Activated T-cell treated with anti-CD3 and anti-CD28 coated beads for 1 hour (primary cell): ENCODE data around the gene FAM177A1.
A peak's percentile ranks its signal among the peaks of the same experiment; 100 is the strongest.
"Not testable (repeated sequence)": the region's sequence is repeated elsewhere in the genome, so short reads cannot be mapped to it uniquely, and the experiment has no call there.

Experiments used
- DNase-seq: peaks from one replicate; pipeline ENCODE4 v3.0.0-alpha.2; 2020; ENCODE audit warnings: low read depth

FAM177A1 gene, protein sequence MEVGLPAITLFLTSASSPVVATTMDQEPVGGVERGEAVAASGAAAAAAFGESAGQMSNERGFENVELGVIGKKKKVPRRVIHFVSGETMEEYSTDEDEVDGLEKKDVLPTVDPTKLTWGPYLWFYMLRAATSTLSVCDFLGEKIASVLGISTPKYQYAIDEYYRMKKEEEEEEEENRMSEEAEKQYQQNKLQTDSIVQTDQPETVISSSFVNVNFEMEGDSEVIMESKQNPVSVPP

DNA sequence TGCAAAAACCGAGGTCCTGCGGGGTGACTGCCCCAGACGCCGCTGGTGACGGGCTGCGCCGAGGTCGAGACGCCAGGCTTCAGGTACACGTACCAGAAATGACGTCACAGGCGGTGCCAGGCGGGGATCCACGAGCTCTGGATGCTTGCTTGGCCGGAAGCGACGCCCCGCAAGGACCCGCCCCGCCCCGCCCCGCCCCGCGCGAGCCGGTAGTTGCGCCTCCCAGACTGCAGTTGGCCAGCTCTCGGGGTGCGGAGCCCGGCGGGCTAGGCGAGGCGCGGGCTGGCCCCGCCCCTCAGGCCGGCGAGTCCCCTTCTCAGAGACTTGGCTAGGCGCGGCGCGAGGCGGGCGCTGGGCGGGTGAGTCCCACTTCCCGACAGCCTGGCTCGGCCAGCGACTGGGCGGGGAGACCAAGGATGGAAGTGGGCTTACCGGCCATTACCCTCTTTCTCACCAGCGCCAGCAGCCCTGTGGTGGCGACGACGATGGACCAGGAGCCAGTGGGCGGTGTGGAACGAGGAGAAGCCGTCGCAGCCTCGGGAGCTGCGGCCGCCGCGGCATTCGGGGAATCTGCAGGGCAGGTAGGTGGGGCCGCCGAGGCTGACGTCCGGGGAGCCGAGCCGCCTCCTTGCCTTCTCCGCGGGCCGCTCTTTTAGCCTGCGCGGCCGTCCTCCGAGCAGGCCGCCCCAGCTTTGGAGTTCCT, at the start of gene FAM177A1:
TSS of gene FAM177A1 (plus strand) at position 225 of the 703 bp plus-strand sequence. CDS start at position 417, 192 bp downstream.
- DNase-seq: peak; percentile 96

DNA sequence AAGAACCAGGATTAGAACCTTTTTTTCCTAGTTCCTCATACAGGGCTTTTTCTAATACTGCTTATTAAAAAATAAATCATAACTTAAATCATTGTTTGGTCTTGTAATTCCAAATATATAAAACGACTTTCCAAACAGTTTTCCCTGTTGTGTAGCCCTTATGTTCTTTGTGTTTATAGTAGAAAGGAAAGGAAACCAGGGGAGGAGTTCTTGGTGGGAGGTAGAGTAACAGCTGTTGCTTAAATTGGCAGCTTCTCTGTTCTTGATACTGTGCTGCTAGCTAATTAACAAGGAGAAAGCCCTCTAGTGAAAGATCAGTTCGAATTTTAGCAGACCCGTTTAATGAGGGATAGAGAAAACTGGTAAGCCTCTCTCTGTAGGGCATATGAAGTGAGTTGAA, 48.3 kb upstream of the FAM177A1 start:
- DNase-seq: no peak

DNA sequence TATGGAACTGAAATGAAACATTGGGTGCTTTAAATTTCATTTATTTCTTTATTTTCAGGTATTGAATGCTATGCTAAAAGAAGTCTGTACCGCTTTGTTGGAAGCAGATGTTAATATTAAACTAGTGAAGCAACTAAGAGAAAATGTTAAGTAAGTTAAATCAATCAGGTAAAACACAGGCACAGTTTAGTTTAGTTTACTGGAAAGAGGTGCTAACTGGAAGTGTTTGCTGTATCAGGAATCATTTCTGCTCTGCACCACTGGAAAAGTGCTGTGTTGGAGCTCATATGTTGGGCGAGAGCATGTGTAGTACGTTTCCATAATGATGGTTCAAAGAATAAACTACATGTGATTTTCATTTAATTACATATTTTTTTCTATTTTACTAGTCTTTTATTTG, 46.6 kb upstream of the FAM177A1 start:
- no peak for DNase-seq

DNA sequence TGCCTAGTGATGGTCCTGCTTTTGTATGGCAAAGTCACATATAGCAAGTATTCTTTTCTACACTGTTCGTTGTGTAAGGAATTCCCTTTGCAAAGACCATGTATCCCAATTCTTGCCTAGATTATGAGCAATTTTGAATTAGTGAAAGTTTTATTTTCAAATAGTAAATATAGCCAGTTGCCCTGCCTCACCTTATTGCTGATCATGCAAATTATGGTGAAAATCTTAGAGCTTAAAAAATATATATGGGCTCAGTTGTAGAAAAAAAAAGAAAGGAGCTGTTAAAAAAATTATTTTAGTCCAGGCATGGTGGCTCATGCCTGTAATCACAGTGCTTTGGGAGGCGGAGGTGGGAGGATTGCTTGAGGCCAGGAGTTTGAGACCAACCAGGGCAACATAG, 44.5 kb upstream of the FAM177A1 start:
- no peak for DNase-seq

DNA sequence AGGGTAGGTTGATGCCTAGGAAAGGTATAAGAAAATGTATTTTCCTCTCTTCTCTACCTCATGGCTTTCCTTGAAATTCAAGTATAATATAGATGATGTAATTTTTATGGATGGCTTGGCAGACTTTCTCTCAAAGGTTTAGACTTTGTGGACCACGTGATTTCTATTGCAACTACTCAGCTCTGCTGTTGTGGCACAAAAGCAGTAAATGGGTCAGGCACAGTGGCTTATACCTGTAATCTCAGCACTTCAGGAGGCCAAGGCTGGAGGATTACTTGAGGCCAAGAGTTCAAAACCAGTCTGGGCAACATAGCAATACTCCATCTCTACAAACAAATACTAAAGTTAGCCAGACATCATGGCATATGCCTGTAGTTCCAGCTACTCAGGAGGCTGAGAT, 41.2 kb upstream of the FAM177A1 start:
- no peak for DNase-seq

DNA sequence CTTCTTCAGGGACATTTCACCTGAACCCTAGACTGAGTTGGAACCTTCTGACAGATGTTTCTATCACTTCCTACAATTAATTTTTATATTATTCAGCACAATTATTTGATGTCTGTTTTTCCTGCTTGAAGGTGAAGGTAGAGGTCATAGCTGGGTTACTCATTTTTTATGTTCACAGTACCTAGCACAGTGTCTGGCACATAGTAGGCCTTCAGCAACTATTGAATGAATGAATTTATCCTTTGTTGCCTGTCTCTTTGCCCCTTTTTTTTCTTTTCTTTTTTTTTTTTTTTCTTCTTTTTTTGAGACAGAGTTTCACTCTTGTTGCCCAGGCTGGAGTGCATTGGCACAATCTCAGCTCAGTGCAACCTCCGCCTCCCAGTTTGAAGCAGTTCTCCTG, 29.5 kb upstream of the FAM177A1 start:
- no peak for DNase-seq

DNA sequence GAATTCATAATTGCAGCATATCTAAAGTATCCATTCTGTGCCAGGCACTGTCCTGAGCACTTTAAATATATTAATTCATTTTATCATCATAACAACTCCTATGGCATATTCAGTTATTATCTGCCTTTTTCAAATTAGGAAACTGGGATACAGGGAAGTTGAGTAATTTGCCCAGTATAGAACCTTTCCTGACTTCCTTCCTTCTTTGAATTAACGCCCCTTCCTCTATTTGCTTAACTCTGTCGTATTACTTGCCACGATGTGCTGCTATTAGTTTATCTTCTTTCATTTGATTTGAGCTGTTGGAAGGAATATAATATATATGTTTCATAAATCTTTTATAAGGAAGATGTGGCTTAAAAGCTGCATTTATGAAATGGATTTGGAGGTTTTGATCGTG, 25.4 kb upstream of the FAM177A1 start:
- DNase-seq: no peak

DNA sequence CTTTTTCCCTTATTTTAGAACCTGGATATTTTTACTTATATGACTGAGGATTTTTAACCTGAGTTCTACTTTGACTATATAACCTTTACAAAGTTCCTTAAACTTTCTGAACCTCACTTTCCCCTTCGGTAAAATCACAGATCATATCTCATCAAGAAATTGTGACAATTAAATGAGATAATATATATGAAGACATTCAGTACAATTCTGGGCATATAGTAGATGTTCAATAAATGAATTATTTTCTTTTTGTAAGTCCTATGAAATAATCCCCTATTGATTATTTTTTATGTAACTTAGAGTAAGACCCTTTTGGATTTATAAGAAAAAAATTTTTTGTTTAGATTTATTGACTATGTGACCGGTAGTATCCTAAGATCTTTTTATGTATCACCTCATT, 17.6 kb upstream of the FAM177A1 start:
- no peak for DNase-seq

DNA sequence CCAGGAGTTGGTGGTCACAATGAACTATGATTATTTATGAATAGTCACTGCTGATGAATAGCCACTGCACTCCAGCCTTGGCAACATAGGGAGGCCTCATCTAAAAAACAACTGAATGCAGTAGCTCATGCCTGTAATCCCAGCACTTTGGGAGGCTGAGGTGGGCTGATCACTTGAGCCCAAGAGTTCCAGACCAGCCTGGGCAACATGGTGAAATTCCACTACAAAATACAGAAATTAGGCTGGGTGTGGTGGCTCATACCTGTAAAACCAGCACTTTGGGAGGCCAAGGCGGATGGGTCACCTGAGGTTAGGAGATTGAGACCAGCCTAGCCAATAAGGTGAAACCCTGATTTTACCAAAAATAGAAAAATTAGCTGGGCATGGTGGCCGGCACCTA, 13.5 kb upstream of the FAM177A1 start:
- no peak for DNase-seq

DNA sequence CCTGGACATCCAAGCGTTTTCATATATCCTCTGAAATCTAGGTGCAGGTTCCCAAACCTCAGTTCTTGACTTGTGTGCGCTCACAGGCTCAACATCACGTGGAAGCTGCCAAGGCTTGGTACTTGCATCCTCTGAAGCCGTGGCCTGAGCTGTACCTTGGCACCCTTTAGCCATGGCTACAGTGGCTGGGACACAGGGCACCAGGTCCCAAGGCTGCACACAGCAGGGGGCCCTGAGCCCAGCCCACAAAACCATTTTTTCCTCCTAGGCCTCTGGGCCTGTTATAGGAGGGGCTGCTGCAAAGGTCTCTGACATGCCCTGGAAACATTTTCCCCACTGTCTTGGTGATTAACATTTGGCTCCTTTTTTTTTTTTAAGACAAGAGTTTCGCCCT, 11.6 kb upstream of the FAM177A1 start:
- DNase-seq: no peak

DNA sequence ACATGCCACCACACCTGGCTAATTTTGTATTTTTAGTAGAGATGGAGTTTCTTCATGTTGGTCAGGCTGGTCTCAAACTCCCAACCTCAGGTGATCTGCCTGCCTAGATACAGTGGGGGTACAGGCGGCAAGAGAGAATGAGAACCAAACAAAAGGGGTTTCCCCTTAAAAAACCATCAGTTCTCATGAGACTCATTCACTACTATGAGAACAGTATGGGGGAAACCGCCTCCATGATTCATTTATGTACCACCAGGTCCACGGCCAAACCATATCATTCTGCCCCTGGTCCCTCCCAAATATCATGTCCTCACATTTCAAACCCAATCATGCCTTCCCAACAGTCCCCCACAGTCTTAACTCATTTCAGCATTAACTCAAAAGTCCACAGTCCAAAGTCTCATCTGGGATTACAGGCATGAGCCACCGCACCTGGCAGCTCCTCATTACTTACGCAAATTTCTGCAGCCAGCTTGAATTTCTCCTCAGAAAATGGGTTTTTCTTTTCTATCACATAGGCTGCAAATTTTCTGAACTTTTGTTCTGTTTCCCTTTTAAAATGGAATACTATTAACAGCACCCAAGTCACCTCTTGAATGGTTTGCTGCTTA, 11.0 kb upstream of the FAM177A1 start:
- DNase-seq: not testable (repeated sequence)

DNA sequence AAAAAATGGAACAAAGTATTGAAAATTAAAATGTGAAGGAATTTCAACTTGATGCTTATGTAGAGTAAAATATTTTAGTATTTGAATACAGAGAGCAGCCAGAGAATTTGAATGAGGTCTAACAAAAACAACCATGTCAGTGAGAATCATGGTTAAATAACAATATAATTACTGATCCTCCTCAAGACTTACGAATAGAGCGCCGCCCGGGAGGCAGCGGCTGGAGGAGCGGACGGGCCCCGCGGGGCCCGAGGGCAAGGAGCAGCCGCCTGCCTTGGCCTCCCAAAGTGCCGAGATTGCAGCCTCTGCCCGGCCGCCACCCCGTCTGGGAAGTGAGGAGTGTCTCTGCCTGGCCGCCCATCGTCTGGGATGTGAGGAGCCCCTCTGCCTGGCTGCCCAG, 7.8 kb upstream of the FAM177A1 start:
- DNase-seq: not testable (repeated sequence)

DNA sequence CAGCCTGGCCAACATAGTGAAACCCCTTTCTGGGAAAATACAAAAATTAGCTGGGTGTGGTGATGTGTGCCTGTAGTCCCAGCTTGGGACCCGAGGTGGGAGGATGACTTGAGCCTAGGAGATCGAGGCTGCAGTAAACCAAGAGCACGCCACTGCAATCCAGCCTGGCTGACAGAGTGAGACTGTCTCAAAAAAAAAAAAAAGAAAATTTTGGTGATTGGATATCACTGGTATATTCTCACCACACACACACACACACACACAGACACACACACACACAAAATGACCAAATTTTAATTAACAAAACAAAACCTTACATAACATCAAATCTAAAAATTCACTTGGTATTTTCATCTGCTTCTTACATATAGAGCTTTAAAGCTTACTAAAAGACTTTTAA, 3.4 kb upstream of the FAM177A1 start:
- no peak for DNase-seq

DNA sequence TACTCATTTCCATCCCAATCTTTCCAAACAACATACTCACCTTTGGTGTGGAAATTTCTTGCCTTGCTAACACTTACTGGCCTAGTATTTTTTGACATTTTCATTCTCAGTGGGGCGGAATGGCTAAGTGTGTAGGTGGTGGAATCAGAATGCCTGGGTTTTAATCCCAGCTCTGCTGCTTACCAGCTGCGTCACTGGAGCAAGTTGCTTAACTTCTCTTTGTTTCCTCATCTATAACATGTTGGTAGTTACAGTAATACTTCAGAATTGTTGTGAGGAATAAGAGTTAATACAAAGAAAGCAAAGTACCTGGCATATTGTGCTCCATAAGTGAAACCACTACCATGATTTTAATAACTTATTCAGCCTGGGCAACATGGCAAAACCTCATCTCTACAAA, 3.0 kb upstream of the FAM177A1 start:
- no peak for DNase-seq

DNA sequence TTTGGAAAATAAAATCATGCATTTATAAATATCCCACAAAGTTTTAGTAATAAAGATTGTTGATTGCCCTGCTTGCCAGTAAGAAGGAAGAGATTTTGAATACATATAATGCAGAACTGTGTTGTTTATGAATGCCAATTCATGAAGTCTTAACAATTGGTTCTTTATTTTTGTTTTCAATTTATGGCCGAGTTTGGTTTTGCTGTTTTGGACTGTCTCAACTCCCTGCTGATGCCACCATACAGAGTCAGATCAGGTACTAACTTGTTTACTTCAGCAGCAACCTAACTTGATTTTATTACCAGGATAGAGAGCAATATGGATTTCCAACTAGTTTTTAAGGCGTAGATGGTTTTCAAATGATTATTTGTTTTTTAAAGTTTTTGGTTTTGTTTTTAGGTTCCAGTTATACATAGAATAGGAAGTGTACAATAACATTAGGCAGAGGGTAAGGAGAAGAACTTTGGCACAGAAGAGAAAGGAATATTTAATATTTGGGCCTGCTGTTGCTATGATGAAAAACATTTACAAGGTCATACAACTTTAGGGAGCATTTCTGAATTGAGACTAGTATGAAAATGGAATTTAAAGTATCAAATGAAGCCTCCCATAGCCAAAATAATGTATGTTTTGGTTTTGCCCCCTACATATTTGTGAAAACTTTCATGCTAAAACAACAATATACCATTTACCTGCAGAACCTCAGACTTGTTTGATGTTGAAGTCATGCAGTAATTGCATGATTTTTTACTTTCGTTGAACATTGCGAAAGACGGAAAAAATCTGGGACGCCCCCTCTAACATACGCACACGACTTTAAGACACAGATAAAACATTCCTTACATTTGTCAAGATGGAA, 904 bp upstream of the FAM177A1 start:
- DNase-seq: no peak

DNA sequence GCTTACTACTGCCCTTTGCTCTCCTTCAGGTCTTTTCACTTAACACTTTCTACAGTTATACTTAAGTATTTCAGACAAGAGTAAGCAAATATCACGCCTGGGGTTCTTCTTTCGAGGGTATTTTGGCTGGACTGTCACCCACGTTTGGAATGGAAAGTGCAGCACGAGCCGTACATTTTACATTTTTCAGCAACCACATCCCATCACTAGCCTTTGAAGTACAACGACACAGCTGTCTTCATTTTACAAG, 349 bp upstream of the FAM177A1 start:
- DNase-seq: no peak

DNA sequence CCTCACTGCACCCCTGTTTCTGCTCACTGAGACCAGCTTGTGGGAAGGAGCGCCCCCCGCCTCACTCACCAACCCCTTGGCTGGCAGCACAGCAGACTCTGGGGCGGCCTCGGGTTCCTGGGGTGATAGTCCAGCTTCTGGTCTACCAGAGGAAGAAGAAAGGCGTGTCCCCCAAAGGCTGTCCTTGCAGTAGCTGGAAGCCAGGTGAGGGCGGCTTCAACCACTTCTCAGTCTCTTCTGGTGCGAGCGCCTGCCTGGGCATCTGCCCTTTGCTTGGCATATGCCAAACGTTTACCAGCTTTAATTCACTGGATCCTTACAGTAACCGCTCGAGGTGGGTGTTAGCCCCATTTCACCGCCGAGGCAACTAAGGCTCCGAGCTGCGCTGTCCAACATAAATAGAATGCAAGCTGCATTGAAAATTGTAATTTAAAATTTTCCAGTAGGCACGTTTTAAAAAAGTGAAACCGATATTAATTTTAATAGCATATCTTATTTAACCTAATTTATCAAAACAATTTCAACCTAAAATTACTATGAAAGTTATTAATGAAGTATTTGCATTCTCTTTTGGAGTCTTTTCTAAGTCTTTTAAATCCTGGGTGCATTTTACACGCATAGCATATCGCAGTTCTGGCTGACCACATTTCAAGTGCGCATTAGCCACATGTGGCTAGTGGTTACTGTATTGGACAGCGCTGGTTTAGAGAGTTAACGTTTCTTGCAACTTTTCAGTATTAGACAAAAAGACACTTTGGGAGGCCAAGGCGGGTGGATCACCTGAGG, 872 bp downstream of the FAM177A1 start:
- peak; percentile 22 for DNase-seq

DNA sequence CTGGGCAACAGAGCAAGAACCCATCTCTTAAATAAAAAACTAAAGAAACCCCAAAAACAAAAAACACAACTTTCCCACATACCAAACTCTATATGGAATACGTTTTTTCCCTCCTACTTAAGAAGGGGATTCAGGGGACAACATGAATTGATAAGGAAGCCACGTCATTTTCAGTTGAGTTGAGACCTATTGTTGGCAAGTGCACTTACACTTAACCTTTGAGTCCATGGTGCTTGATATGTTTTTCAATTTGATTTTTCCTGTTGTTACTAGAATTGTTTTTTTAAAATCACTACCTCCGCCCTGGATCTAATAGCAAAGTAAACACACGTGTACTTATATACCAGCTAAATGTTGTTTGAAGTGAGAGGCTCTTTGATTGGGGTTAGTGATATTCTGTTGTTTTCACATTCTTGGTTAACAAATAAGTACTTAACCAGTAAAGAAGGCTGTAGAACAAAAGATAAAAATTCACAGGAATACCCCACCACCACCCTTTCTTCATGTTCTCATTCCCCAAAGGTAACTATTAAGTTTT, 2.0 kb downstream of the FAM177A1 start:
- no peak for DNase-seq

DNA sequence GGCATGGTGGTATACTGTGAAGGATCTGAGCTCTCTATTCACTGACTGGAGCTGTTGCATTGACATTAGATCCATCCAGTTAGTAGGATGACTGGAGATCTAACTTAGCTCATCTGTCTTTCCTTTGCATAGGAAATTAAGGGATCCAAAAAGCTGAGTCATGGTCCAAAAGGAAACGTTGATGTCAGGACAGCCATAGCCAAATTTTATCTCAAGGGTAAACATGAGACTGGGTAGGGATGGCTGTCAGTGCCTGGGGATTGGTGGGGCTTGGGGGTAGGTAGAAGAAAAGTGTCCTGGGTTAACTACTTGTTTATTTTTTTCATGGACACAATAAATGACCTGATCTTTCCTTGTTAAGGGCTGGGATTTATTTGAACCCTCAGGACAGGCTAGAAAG, 4.6 kb downstream of the FAM177A1 start:
- DNase-seq: no peak

DNA sequence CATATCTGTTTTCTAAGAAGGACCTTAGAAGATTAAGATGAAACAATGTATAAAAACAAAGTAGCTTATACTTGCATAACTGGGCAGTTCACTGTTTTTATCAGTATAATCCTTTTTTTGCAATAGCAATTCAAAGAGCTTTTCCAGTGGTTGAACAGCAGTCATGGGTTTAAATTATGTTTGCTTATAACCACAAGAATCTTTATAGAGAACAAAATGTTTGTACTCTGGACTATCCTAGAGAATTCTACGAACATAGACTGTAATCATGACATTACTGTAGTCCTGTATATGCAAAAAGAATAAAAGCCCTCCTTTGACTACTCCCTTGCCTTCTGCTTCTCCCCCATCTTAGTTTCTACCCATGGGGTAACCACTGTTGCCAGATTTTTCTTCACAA, 5.7 kb downstream of the FAM177A1 start:
- DNase-seq: no peak

DNA sequence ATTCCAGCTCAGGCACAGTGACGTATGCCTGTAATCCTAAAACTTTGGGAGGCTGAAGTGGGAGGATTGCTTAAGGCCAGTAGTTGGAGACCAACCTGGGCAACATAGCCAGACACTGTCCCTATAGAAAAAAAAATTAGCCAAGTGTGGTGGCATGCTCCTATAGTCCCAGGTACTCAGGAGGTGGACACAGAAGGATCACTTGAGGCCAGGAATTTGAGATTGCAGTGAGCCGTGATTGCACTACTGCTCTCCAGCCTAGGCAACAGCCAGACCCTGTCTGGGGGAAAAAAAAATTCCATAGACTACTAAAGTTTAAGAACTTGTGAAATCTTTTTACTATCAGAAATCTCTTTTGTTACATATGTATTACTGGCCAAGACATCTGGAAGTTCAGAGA, 6.6 kb downstream of the FAM177A1 start:
- no peak for DNase-seq
